ENCODE measurements around the gene SH3RF3. TPM values are rescaled to one million over a fixed set of nuclear protein-coding genes. Genes with fewer than 3 reads are reported as not detected.

The SH3RF3 gene
- total RNA-seq, 1 donor from 2014 or later = 7.3 TPM

DNA sequence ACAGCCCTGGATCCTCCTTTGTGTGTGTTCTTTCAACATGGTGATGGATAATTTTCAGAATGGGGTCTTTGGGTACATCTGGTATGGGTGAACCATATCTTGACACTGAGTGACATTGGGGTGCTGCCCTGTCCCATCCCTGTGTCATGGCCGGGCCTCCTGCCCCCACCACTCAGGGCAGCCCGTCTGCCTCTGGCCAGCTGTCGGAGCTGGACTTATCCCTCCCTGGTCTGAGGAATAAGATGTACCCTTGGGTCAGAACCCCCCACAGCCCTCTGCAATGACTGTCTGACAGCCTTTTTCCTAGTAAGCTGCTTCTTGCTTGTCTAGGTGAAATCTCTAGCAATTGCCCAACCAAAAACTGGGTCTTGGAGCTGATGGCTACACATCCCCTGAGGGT is 142.9 kb downstream of the SH3RF3 start:
- Histone ChIP-seq H3K4me1 (ENCODE audit: insufficient read depth, low read length) (peaks cover 7% of the 10 kb centered on the region), H4K20me1 (ENCODE audit: insufficient read depth, low read length) (peaks cover 42% of the 10 kb centered on the region), H3K9me3 (ENCODE audit: insufficient read depth, low read depth, low read length) (no peaks in the 10 kb centered on the region), H3K79me2 (ENCODE audit: insufficient read depth, low read length) (peaks cover 3% of the 10 kb centered on the region), H2AFZ (ENCODE audit: low read depth, low read length) (no peak overlapping the region), H3K36me3 (ENCODE audit: insufficient read depth, low read length) (no peaks in the 10 kb centered on the region), H3K4me3 (ENCODE audit: insufficient read depth, low read depth, low read length) (no peak overlapping the region), H3K27me3 (ENCODE audit: insufficient read depth, low read length) (no peaks in the 10 kb centered on the region), H3K4me2 (ENCODE audit: low read length) (no peak overlapping the region), H3K9ac (ENCODE audit: low read length) (no peak overlapping the region), H3K27ac (ENCODE audit: low read depth, low read length) (no peak overlapping the region)
- DNase-seq (ENCODE audit: low read depth) (no peak), FAIRE-seq (no peak)
- TF ChIP-seq EZH2 (IDR thresholded peaks at IDR 0.05; ENCODE audit: insufficient read depth, low read length) = no peak
- TF ChIP-seq, protein P1, sequence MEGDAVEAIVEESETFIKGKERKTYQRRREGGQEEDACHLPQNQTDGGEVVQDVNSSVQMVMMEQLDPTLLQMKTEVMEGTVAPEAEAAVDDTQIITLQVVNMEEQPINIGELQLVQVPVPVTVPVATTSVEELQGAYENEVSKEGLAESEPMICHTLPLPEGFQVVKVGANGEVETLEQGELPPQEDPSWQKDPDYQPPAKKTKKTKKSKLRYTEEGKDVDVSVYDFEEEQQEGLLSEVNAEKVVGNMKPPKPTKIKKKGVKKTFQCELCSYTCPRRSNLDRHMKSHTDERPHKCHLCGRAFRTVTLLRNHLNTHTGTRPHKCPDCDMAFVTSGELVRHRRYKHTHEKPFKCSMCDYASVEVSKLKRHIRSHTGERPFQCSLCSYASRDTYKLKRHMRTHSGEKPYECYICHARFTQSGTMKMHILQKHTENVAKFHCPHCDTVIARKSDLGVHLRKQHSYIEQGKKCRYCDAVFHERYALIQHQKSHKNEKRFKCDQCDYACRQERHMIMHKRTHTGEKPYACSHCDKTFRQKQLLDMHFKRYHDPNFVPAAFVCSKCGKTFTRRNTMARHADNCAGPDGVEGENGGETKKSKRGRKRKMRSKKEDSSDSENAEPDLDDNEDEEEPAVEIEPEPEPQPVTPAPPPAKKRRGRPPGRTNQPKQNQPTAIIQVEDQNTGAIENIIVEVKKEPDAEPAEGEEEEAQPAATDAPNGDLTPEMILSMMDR (IDR thresholded peaks at IDR 0.05; ENCODE audit: insufficient read depth, low read depth, low read length) = no peak
- Mint-ChIP-seq H3K4me1 (ENCODE audit: low read depth, unreplicated experiment) (peaks cover 17% of the 10 kb centered on the region), H3K27me3 (ENCODE audit: low read depth, unreplicated experiment) (peaks cover 16% of the 10 kb centered on the region), H3K9me3 (ENCODE audit: unreplicated experiment) (no peaks in the 10 kb centered on the region), H3K4me3 (ENCODE audit: unreplicated experiment) (no peak overlapping the region), H3K27ac (ENCODE audit: unreplicated experiment) (no peak overlapping the region), H3K36me3 (ENCODE audit: low read depth, unreplicated experiment) (peaks cover 2% of the 10 kb centered on the region)

DNA sequence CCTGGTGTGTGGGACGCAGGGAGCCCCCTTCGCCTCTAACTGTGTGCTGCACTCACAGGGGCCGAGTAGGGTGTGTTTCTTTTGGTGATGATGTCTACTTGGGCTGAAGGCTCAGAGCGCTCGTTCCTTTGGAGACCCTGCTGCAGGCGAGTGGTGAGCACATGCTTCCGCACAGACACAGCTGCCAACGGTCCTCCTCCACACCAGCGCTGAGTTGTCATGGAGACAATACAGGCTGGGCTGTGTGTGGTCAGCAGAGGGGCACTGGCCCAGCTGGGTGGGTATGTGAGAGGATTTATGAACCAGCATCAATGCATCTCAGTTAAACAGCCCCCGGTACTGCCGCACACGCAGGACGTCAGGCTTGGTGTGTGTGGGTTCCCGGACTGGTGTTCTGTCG is 143.5 kb downstream of the SH3RF3 start:
- no peak overlapping the region for H3K27ac ChIP-seq (ENCODE audit: low read depth, low read length)
- Mint-ChIP-seq H3K27ac (ENCODE audit: unreplicated experiment) (no peak overlapping the region), H3K9me3 (ENCODE audit: unreplicated experiment) (no peaks in the 10 kb centered on the region), H3K27me3 (ENCODE audit: low read depth, unreplicated experiment) (peaks cover 18% of the 10 kb centered on the region), H3K4me3 (ENCODE audit: unreplicated experiment) (no peak overlapping the region), H3K36me3 (ENCODE audit: low read depth, unreplicated experiment) (peaks cover 2% of the 10 kb centered on the region), H3K4me1 (ENCODE audit: low read depth, unreplicated experiment) (peaks cover 12% of the 10 kb centered on the region)
- no peak overlapping the region for H3K4me2 ChIP-seq (ENCODE audit: low read length)
- H3K9ac ChIP-seq (ENCODE audit: low read length) = no peak overlapping the region
- peaks cover 3% of the 10 kb centered on the region for H3K79me2 ChIP-seq (ENCODE audit: insufficient read depth, low read length)
- H3K36me3 ChIP-seq (ENCODE audit: insufficient read depth, low read length) = no peaks in the 10 kb centered on the region
- no peaks in the 10 kb centered on the region for H3K27me3 ChIP-seq (ENCODE audit: insufficient read depth, low read length)
- peaks cover 42% of the 10 kb centered on the region for H4K20me1 ChIP-seq (ENCODE audit: insufficient read depth, low read length)
- no peak overlapping the region for H2AFZ ChIP-seq (ENCODE audit: low read depth, low read length)
- DNase-seq (ENCODE audit: low read depth) = peak; percentile 13
- no peak for TF ChIP-seq EZH2 (IDR thresholded peaks at IDR 0.05; ENCODE audit: insufficient read depth, low read length)
- TF ChIP-seq, protein P1 (IDR thresholded peaks at IDR 0.05; ENCODE audit: insufficient read depth, low read depth, low read length) = no peak
- H3K4me3 ChIP-seq (ENCODE audit: insufficient read depth, low read depth, low read length) = no peak overlapping the region
- no peaks in the 10 kb centered on the region for H3K9me3 ChIP-seq (ENCODE audit: insufficient read depth, low read depth, low read length)
- peaks cover 7% of the 10 kb centered on the region for H3K4me1 ChIP-seq (ENCODE audit: insufficient read depth, low read length)
- no peak for FAIRE-seq

DNA sequence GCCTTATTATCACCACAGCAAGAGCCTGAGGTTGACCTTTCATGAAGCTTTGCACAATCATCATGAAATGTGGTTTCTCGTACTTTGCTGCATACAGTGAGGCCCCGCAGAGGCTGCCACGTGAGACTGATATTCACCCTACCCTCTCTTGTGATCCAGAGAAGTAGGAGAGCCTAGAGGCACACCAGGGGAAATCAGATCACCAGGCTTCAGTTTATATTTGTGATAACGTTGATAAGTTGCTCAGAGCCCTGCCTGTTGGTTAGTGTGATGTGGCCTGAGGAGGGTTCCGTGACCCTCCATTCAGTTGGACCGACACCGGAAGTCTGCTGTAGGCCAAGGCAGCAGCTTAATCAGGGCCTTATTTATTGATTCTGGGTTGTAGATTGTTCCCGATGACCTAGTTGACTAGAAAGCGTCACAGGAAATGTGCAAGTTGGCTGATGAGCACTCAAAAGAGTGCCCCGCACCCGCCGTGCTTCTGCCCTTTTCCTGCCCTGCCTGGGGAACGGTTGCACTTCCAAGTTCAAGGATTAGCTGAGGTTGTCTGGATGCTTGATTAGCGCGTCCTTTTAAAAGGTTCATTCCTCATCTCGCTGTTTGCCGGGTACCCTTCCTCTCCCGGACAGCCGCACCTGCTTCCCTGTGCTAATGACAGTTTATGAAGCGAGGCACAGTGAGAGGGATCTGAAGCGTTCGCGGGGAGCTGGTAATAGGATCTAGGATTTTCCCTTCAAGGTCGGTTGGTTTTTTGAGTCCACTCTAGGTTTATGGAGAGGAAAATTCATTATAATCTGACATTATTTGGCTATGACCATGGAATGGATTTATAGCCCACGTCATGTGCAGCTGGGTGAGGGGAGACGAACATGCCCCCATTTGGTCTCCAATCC is 146.4 kb downstream of the SH3RF3 start:
- Histone ChIP-seq H3K27me3 (ENCODE audit: insufficient read depth, low read length) (no peaks in the 10 kb centered on the region), H3K79me2 (ENCODE audit: insufficient read depth, low read length) (peaks cover 3% of the 10 kb centered on the region), H3K27ac (ENCODE audit: low read depth, low read length) (no peak overlapping the region), H3K4me2 (ENCODE audit: low read length) (no peak overlapping the region), H3K4me1 (ENCODE audit: insufficient read depth, low read length) (peaks cover 14% of the 10 kb centered on the region), H3K4me3 (ENCODE audit: insufficient read depth, low read depth, low read length) (no peak overlapping the region), H3K9me3 (ENCODE audit: insufficient read depth, low read depth, low read length) (no peaks in the 10 kb centered on the region), H3K36me3 (ENCODE audit: insufficient read depth, low read length) (no peaks in the 10 kb centered on the region), H3K9ac (ENCODE audit: low read length) (no peak overlapping the region), H2AFZ (ENCODE audit: low read depth, low read length) (no peak overlapping the region), H4K20me1 (ENCODE audit: insufficient read depth, low read length) (peaks cover 49% of the 10 kb centered on the region)
- TF ChIP-seq, protein P1 (IDR thresholded peaks at IDR 0.05; ENCODE audit: insufficient read depth, low read depth, low read length) = no peak
- no peak for TF ChIP-seq EZH2 (IDR thresholded peaks at IDR 0.05; ENCODE audit: insufficient read depth, low read length)
- FAIRE-seq = no peak
- Mint-ChIP-seq H3K27me3 (ENCODE audit: low read depth, unreplicated experiment) (peaks cover 16% of the 10 kb centered on the region), H3K36me3 (ENCODE audit: low read depth, unreplicated experiment) (peaks cover 2% of the 10 kb centered on the region), H3K4me1 (ENCODE audit: low read depth, unreplicated experiment) (peaks cover 9% of the 10 kb centered on the region), H3K27ac (ENCODE audit: unreplicated experiment) (no peak overlapping the region), H3K4me3 (ENCODE audit: unreplicated experiment) (no peak overlapping the region), H3K9me3 (ENCODE audit: unreplicated experiment) (no peaks in the 10 kb centered on the region)
- DNase-seq (ENCODE audit: low read depth) = no peak
